SHP77 treated with DMSO at 0.1 percent for 48 hours (cell line): ENCODE measurements around the gene VTI1A.

Experiments
- DNase-seq: peaks from one replicate; lab custom pipeline; 2025; lab: John Stamatoyannopoulos, UW

The VTI1A gene

DNA sequence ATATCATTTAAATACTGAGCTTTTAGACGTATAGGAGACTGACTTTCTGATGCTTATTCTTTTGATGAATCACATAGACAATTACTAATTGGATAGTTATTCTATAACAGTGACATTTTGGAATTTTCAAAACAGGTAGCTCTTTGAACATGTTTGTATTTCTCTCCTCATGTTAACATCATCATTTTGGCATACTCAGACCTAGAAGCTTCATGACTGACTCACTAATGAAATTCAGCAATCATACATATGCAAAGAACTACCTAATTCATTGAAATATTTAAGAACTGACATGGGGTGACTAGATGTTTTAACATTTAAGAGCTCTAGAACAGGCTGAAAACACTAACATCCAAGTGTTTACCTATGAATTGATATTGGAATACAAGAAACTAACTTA, 192.3 kb downstream of the VTI1A start:
- DNase-seq = no peak

DNA sequence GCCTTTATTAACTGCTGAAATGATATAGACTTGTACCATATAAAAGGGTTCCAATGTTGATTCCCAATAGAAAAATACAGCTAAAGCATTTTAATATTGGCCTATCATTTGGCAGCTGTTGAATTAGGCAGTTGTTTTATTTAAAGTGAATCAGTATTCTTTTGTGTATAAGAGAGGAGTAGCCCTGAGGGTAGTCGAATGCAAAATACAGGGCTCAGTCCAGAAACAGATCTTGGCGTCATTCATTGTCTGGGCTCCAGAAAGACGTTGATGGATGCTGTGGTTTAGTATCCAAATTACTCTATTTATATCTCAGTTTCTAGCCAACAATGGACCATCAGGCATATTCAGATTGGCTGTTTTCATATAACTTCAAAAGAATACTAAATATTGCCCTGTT, 193.6 kb downstream of the VTI1A start:
- DNase-seq = no peak

DNA sequence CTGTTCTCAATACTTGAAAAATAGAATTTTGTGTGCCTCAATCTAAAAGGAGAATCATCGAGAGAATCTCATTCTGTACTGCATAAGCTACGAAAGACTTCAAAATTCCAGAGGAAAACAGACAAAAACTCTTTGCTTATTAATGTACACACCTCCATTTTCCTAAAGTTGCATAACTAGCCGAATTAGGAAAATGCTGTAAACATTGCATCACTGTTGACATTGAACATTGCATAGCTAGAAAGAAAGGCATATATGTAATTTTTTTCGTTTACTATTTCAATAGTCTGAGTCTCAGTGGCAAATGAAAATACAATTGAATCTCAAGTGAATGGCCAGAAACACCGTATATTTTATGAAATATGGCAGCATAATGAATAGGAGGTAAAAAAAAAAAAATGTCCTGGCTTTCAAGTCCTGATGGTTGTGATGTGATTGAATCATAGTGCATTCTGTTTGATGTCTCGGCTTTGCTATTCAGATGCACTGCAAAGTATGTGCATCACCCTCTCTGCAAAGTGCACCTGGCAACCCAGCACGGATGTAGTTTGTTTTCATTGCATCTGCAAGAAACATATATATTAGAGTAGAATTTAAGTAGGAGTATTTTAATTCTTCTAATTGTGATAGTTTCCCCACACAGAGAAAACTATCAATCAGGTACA, 196.7 kb downstream of the VTI1A start:
- no peak for DNase-seq

DNA sequence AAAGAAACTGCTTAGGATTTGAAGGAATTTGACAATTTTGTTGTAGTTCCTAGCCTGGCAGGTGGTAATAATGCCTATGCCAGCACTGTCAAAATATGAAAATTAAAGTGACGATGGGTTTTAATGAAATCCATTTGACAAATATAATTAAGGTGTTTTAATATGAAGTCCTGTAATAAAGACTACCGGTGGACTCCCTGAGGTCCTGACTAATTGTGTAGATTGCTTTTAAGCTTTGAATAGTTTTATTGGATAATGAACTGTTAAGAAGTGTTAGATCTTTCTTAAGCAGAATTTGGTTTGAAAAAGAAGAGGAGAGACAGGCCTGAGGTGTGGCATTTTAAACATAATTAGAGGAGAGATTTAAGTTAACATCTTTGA, 197.2 kb downstream of the VTI1A start:
- no peak for DNase-seq

DNA sequence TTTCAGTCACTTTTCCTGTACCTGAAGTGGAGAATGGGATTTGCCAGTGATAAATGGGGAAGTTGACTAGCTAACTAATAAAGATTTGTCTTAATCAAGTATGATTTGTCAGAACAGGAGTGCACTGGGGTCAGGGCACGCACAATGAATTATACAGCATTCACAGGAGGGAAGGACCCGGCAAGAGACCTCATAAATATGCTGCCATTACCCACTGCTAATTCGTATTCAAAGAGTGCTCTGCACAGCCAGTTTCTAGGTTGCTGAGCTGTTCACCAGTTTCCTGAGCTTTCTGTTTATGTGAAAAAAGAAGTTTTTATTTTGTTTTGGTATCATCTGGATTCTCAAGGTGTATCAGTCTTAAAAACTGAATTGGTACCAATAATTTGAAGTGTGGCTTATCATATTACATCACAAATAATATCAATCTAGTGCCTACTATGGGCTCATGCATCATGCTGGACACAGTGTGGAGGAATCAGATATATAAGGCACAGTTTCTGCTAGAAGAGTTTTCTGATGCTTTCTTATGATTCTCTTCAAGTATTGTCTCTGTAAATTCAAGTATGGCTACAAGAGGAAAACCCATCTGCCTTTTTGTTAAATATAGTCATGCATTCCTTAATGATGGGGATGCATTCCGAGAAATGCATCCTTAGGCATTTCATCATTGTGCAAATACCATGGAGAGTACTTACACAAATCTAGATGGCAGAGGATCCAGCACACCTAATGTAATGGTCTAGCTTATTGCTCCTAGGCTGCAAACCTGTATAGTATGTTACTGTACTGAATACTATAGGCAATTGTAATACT, 202.2 kb downstream of the VTI1A start:
- DNase-seq = no peak

DNA sequence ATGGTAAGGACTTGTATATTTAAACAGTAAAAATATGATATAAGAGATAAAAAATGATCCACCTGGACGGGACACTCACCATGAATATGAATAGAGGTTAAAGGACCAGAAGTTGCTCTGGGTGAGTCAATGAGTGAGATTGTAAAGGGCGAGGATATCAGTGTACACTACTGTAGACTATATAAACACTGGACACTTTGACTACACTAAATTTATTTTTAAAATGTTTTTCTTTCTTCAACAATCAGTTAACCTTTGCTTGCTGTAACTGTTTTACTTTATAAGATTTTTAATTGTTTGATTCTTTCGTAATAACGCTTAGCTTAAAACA, 202.8 kb downstream of the VTI1A start:
- DNase-seq = no peak

DNA sequence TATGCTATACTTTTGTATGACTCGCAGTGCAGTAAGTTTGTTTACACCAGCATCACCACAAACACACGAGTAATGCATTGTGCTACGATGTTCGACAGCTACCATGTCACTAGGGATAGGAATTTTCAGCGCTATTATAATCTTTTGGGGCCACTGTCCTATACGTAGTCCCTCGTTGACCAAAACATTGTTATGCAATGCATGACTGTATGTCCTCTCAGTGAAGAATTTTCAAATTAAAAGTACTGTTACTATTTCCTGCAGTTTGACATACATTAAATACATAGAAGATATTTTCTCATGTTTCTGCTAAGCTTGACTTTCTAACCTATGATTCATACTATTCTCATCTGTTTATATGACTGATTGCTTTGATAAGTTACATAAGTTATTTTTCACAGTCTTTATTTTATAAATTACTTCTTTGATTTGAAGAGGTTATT, 203.6 kb downstream of the VTI1A start:
- no peak for DNase-seq

DNA sequence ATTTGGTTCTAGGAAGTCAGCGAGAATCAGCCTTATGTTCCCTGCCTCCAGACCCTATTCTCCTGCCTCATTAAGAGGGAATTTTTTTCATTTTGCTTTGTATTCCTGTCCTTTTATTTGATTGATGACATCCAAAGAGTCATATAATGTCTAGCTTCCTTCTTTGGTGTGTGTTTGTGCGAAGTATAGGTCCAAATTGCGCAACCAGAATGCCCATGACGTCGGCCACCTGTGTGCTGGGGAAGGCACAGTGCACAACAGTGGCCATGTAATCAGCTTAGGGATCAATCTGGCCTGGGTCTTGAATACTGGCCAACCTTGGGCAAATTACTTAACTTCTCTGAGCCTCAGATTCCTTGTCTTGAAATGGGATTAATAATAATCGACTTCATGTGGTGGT, 206.2 kb downstream of the VTI1A start:
- no peak for DNase-seq

DNA sequence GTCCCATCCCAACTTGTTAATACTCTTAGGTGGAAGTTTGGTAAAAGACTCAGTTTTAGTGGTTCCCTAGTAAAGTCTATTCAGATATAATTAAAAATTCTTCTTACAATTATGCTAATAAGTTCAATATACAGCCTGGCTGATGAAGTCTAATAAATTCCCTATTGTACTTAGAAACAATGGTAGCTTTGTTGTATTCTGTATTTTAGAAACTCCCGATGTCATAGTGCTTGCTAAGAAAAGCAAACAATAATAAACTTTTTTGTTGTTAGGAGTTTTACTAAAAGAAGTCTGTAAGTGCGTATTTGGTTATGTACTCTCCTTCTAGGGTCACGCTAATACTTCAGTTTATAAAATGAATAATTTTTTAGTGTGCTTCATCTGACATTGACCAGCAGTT, 206.8 kb downstream of the VTI1A start:
- DNase-seq = no peak

DNA sequence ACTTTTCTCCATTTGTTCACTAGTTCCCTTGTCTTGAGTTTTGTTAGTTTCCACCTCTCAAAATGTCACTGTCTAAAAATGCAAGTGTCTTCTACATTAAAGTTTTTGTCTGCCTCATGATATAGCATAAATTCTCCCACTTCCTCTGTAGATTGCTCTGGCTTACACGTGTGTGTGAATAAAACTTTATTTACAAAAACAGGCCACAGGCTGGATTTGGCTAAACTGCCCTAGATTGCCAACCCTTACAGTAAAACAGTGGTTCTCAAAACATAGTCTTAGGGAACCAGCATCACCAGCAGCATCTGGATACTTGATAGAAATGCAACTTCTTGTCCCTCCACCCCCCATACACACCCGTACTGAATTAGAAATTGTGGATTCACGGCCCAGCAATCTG, 207.8 kb downstream of the VTI1A start:
- no peak for DNase-seq

DNA sequence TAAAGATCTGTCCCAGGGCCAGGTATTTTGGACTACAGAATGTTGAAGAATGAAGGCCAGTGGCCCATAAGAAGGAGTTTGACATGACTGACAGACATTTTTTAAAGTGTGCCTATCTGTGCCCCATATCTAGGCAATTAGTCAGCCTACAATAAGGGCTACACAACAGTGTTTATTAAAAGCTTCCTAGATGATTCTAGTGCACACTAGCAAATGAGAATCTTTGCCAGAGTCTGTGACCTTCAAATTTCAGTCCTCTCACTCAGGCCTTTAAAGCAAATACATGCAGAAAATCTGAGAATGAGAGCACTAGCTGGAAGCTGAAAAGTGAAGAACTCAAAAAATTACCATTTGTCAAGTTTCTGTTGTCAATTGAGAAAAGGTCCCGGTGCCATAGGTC, 208.7 kb downstream of the VTI1A start:
- no peak for DNase-seq

DNA sequence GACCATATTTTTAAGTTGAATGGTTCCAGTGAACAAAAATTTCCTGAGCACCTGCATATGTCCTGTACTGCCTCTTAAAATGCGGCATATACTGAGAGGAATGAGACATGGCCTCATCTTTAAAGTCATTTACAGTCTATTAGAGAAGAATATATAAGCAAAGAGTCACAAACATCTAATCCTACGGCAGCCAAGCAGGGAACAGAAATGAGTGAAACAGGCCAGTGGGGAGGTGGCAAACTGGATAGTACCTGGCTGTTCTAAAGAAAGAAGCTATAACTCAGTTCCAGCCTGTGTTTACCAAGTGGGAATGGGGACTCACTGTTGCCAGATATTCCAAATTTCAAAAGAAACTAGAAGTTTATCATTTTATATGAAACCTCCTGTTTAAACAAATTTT, 211.4 kb downstream of the VTI1A start:
- no peak for DNase-seq

DNA sequence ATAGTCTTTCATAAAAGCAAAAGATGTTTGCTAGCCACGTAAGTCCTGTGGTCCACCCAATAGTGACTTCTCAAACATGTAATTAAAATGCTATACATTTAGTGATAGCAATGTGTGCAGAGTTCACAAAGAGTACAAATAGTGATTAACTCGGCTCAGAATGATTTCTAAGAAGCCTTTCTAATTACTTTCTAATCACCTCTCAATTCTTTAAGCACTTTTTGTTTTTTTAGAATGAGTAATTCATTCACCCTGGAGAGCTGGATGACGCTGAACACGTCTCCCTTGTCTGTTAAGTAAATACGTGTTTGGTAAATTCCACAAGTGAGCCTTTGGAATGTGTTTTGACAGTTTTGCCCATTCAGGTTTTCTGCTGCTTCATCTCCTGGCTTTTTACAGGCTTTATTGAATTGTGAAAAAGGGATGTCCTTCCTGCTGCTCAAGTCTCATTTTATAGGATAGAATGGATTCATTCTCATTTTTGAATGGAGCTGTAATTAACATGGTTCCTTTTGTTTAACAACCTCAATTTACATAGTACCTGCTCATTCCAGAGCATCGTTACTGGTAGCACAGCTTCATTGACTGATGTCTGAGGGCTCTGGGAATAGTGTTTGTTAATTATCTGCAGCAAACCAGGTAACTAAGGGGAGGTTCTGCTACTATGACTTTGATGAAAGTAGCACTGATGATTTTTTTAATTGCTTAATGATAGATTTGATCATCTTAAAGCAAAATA, 212.1 kb downstream of the VTI1A start:
- no peak for DNase-seq

DNA sequence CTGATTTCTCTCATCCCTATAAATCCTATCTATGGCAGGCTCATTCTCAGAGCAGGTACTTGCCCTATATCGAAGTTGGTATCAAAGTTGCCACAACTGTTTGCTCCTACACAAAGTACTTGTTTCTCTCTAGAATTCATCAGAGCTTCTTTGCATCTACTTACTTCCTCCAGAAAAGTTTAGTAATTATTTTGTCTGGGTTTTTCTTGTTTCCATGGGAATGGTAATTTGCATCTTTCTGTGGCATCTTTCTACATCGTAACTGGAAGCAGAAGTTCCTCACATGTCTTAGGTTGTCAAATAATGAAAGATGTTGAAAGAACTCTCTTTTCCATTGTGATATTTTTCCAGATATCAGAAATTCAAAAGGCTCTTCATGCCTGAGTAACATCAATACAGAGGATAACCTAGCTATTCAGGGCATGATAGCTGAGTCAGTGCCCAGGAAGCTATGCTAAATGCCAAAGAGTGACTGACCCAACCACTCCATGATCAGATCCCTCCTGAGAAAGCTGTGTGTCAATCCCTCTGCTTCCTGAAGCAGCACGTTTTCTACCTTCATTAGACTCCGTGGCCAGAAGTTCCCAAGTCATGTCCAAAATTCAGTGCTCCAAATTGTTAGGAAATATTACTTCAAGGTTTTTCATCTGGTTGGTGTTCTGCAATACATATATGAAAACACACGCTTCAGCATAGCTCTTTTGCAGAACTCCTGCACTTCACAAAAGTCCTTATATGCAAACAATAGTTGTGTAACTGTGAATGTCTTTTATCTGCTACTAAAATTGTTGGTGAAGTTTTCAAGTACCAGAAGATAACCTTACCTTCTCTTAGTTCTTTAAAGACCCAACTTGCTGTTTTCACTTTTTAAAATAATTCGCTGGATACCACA, 216.5 kb downstream of the VTI1A start:
- no peak for DNase-seq

DNA sequence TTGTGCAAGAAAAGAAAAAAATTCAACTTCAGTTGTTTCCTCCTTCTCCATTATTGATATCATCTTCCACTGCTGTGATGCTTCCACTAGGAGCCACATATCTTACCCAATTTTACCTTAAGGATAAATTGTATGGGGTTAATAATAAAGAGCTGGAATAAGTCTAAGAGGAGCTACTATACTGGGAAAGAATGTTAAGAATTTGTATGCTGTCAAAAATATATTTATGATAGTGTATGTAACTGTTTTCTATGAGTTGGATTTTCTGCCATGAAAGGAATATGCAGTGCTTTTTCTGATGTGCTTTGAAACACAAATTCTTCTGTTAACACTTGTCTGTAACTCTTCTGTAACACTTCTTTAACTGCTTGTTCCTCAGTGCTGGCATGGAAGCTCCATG, 219.1 kb downstream of the VTI1A start:
- DNase-seq = no peak

DNA sequence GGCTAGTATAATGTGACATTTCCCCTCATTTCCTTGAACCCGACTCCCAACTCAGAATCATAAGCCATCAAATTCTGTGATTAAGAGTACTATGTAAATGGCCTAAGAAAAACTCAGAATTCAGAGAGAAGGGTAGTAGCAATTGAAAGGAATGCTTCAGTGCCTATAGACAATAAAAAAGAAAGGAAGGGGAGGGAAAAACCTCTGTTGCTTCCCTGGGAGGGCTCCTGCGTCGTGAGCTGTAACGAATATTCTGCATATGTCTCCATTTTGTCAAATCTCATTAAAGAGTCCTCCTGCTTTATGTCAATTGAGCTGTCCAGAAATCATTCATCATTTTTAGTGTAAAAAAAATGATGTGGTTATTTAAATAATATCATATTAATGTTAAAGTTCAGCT, 223.0 kb downstream of the VTI1A start:
- DNase-seq = no peak

DNA sequence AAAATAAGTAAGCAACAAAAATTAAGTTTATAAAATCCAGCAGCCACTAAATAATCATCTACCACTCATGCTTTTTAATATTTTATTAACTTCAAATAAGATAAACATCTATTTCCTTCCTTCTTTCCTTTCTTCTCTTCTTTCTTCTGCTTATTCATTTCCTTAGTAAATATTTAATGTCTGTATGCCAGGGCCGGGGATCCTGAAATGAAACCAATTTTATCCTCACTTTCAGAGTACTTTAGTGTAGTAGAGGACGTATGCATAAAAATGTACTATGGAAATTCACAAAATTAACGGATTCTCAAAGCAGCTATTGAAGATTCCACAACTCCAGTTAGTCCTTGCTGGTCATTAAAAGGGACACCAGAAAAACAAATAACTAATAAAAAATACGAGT, 224.7 kb downstream of the VTI1A start:
- no peak for DNase-seq

DNA sequence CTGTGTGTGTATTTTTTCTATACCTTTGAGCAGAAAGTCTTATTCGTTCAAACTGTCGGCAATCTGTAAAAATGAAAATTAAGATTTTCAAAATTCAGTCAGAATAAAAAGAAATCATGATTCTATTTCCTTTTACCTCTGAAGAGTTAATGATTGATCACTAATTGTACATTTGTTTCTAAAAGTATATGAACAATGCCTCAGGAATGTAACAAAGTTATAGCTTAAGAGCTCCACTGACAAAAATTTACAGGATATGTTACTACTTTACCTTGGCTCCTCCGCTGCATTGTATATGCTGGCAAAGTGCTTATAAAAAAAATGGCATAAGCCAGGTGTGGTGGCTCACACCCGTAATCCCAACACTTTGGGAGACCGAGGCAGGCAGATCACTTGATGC, 225.7 kb downstream of the VTI1A start:
- no peak for DNase-seq

DNA sequence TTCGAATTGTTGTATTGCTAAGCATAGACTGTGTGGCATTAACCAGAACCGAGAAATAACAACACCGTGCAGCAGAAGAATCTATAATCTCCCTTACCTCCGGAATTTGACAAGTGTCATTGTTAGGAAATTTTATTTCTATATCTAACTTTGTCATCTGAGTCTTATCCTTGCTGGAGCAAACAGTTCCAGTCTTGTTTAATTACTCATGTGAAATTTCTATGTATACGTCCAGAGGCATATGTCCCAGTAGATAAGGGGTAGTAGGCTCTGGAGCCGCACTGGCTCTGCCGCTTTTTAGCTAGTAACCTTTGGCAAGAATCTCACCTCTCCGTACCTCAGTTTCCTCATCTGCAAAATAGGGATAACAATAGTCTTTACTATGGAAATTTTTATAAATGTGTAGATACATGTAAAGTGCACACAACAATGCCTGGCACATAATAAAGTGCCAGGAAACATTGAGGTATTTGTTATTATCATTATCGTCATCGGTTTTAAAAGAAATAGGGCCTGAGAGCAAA, 228.6 kb downstream of the VTI1A start:
- DNase-seq = no peak

DNA sequence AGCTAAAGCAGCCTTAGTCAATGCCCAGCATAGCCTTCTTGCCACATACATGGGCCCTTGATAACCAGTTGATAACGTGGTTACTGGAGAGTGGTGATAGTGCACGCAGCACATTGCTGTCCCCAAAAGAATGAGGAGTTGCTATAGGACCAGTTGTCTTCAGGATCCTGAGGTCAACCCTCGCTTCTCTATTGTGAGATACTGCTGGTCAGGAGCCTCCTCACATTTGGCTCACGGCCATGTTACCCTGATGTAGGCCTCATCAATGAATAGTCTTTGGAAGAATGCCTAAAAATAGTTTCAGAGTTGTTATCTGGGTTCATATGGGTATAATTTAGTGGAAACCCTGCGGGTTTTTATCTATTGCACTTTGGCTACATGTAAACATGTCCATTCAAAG, 230.7 kb downstream of the VTI1A start:
- DNase-seq = no peak

DNA sequence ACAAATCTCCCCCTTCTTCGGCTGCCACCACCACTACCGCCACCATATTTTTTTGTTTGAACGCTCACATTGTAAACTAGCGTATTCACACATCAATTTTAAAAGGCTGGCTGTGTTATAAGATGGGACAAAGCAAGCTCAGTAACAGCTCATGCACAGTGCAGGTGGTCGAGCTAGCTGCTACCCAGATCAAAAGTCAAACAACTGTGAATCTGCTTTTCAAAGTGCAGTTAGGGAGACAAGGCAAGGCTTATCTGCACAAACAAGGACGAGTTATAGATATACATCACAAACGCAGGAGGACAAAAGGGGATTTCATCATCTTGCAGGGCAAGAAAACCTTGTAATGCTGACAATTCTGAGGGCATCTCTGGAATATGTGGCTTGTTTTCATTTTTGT, 231.6 kb downstream of the VTI1A start:
- DNase-seq = no peak

DNA sequence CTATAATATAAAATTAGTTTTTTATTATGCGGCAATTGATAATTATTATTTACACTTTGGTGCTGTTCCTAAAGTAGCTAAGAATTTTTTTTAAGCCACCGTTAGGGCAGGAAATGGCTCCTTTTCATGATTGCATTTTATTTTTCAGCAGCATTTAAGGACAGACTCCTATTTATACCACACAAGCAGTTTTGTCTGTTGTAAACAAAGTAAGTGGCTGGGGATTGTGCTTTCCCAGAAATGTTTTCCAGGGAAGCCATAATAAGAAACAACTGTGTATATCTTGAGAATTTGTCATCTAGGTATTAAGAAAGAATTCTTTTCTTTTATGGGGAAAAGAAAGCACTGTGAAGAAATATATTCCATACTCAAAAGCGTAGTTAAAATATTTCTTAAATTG, 232.0 kb downstream of the VTI1A start:
- no peak for DNase-seq
